NT2/D1 (cell line): Measurements from ENCODE around the gene PEX12.

Source experiments
- YY1 ChIP-seq: IDR thresholded peaks from 2 replicates; pipeline ENCODE4 v1.6.1; 2011; ENCODE audit not compliant: insufficient read length, insufficient read depth
- ZNF274 ChIP-seq: IDR thresholded peaks from 2 replicates; pipeline ENCODE4 v1.6.1; 2011; ENCODE audit warnings: mild to moderate bottlenecking, low read depth, low read length

DNA sequence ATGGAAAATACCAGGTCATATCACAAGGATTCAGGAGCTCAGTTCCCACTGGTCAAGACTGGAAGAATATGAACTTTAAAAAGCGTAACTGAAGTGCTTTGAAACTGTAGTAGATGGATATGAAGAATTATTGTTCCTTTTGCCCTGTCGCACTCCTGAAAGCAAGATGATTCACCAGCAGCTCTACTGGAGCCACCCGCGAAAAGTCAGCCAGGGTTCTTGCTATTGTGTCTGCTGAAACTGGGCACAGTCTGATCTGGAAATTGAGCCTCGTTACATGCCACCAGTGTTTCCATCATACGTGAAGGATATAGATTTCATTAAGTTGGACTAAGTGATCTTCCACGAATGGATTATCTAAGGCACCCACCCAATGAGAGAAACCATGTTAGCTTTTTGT is 25.3 kb upstream of the PEX12 start:
- TF ChIP-seq YY1 (no peak), ZNF274 (no peak)
